ENCODE results near the gene LMF1.

LMF1 gene

GRCh38 chr16:924063-924462, 46.7 kb downstream of the LMF1 start:
- DNase-seq = no peak

DNA sequence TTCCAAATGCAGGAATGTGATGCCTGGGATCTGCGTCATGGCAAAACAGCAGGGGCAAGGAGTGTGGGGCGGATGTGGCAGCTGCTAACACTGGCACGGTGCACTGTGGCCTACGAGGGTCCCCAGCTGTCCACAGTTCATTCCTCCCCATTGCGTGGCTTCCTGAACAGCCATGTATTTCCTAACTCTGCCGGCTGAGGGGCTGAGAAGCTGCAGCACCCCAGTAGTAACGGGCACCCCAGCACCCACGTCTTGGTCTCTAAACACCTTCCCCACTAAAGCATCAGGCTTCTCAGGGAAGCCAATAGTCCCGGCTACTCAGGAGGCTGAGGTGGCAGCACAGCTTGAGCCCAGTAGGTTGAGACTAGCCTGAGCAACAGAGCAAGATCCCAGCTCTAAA, 47.6 kb downstream of the LMF1 start:
- DNase-seq = no peak

DNA sequence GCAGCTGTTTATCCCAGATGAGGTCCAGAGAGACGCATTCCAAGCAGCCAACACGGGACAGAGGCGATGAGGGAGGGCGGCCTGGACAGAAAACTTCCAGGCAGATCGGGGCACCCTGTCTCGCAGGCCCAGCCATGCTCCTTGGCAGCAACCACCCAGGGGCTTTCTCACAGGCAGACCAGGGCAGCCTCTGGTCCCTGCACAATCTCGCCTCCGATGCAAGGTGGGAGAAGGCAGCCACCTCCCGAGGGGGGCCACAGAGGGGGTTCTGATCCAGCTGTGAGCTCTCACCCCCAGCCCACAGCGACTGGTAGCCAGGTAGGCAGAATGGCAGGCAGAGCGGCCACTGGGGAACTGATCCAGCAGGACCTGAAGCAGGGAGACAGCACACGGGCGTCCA, 48.7 kb downstream of the LMF1 start:
- DNase-seq = no peak

GRCh38 chr16:921321-921905, 49.4 kb downstream of the LMF1 start:
- DNase-seq = no peak

DNA sequence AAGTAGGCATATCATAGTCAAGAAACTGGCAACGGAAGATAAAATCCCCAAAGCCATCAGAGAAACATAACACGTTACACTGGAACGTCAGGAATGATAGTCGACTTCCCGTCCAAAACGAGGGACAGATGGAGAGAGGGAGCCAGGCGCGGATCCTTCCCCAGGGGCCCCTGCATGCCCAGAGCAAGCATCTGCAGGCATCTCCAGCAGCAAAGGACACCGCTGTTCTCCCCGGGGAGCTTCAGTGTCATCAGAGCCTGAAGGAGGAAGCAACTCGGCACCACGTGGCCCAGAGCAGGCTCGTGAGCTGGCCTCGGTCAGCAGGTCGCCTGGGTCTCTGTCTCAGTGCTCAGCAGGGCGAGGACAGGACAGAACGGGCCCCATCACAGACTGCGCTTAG, 50.1 kb downstream of the LMF1 start:
- no peak for DNase-seq

GRCh38 chr16:920051-920681, 50.6 kb downstream of the LMF1 start:
- no peak for DNase-seq

- no peak for DNase-seq
Measured at GRCh38 chr16:919658-920050, 51.1 kb downstream of the LMF1 start.

DNA sequence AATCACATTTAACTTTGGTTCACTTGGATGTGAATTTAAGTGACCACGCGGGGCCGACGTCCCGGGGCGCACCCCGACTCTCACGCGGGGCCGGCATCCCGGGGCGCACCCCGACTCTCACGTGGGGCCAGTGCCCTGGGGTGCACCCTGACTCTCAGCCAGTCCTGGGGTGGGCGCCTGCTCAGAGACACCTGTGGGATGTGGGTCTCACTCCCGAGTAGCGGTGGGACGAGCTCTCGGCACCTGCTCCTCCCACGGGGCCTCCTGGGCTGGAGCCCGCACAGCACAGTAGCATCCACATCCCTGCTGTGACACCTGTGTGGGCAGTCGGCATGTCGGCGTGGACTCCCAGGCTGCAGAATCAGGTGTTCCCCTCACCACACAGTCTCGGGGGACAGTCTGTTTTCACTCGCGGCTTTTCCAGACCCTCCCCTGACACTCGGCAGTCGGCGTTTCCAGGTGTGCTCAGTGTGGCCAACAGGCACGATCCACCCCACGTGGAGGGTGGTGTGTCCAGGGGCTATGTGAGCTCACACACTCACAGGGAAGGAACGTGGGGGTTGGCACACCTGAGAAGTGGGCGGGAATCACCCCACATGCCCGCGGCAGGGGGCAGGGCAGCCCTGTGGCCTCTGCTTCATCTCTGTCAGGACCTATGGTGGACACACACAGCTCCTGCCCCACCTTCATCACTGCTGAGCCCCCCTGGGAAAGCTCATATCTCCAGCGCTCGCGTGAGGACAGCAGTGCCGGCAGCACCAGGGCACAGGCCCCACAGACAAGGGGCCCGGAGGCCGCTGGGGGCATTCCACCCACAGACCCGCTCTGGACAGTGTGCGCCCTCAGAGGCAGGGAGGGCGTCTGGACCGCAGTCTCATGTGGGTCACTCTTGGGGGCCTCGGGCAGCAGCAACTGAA, 51.8 kb downstream of the LMF1 start:
- DNase-seq = no peak

DNA sequence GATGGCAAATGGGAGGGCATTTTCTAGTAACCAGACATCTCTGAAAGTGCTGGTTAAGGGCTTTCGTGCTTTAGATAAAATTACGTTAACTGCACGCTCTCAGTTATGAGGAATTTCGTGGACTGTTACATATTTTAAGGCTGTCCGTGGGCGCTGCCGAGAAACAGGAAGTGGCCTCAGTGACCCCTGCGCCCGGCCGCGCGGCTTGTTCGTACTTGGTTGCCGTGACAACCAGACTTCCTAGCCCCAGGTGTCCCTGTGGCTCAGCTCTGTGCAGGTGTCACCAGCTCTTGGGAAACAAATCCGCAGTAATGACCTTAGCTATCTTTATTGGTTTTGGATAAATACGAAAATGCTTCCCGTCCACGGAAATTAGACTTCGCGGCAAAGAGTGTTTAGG, 52.7 kb downstream of the LMF1 start:
- DNase-seq = no peak

- no peak for DNase-seq
Measured at GRCh38 chr16:917591-918061, 53.2 kb downstream of the LMF1 start.

DNA sequence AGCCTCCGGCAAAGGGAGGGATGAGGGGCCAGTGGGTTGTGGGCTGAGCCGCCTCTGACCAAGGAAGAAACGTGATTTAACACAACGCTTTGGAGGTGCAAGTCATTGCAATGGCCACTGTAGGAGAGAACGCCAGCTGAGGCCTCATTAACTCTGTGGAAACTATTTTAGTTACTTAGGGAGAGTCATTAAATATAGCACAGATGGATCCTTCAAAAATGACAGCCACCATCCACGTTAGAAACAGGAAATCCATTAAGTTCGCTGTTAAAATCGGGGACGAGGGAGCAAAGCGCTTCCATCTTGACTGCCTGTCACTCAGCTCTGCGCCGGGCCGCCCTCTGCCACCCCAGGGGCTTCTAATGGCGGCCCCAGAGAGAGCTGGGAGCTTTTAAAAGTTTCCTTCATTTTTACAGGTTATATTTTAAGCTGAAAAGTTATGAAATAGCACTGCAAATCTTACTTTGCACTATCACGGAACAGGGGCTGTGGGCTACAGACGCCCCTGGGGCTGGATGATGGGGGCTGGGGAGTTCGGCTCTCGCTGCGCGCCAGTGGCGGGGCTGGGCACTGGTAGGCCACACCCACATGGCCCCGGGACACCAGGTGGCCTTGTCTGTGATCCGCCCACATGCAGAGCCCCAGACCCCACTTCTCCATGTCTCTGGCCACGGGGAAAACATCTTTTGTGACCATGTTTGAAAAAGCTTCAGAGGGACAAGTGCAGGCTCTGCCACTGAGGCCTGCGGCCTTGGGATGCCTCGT, 54.6 kb downstream of the LMF1 start:
- no peak for DNase-seq

- DNase-seq = no peak
Measured at GRCh38 chr16:915546-915945, 55.2 kb downstream of the LMF1 start.

- DNase-seq = no peak
Measured at GRCh38 chr16:914440-914839, 56.3 kb downstream of the LMF1 start.

DNA sequence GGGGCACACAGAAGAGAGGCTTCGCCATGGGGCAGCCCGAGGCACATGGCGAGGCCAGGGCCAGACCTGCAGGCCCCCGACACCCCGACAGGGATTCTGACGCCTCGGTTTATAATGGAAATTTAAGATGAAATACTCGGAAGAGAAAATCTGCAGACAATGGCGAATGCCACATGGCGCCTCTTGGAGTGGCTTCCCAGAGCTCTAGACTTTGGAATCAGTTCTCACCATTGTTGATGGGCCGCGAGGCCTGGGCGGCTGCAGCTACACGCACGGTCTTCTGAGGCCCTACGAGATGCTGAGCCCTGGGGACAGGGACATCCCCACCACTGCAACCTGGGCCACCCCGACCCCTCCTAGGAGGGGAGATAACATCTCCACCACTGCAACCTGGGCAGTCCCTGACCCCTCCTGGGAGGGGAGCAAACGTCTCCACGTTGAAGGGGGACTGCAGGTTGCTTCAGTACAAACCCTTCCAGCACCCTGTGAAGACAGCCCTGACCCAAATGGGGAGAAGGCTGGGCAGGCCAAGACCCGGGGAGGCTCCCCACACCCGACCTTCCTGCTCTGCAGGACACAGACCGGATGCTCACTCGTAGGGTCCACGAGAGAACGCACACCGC, 56.9 kb downstream of the LMF1 start:
- DNase-seq = no peak

- no peak for DNase-seq
Measured at GRCh38 chr16:912684-913613, 57.8 kb downstream of the LMF1 start.

- DNase-seq = no peak
Measured at GRCh38 chr16:912322-912683, 58.5 kb downstream of the LMF1 start.

DNA sequence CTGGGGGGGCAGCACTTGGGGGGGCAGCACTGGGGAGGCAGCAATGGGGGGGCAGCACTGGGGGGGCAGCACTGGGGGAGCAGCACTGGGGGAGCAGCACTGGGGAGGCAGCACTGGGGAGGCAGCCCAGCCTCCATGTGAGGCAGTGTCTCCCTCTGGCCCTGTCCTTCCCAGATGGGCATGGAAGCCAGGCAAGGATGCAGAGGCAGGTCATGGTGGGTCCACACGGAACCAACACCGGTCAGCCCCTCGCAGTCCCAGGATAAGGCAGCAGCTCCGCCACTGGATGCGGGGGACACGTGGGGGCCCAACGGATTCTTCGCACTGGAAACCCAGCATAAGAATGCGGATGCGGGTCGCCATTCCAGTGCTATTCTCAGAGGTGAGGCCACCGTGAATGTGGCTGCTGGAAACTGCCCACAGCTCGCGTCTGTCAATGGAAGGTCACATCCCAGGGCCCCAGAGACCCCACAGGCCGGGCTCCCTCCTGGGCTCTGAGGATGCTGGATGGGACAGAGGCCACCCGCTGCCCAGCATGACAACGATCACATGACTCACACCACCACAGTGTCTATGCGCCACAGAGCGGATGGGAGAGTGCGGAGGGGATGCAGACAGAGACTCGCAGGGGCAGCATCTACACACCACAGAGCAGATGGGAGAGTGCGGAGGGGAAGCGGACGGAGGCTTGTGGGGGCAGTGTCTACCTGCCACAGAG, 59.0 kb downstream of the LMF1 start:
- no peak for DNase-seq

DNA sequence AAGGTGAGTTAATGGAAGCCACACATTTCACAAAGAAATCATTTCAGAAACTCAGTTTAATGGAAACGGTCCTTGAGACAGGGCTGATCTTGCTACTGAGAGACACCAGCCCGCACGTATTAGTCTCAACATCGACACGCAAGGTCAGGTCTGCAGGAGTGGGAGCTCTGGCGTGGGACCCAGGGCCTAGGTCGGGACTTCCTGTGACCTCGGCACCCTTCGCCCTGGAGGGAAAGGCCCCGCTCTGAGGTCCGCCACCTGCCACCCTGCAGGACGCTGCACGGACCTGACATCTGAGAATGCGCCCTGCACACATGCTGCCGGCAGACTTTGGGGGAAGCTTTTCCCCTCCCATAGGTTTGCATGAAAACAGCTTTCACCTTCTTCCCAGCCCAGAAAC, 59.7 kb downstream of the LMF1 start:
- no peak for DNase-seq

DNA sequence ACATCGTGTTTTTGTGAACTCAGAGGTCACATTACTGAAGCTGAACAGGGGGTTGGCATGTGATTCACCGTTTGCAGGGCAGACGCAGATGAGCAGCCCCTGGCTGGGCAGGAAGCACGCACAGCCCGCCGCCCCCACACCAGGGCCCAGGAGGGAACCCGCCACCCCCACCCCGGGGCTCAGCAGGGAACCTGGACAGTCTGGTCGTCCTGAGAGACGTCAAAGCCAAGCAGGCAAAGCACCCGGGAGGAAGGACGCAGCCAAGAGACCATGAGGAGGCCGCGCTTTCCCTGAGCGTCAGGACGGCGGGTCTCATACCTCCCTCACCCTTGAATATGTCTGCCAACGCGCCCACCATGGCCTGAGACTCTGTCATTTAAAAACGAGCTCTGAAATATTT, 60.6 kb downstream of the LMF1 start:
- DNase-seq = no peak

GRCh38 chr16:909281-910000, 61.3 kb downstream of the LMF1 start:
- no peak for DNase-seq

All from SHP77 treated with DMSO at 0.1 percent for 48 hours (cell line).